ENCODE measurements around the gene ADGRF3.
"Not testable (repeated sequence)": the region's sequence is repeated elsewhere in the genome, so short reads cannot be mapped to it uniquely, and the experiment has no call there.

ADGRF3 gene

GRCh38 chr2:26270373-26270772 lies 76.2 kb downstream of the ADGRF3 start:
- DNase-seq = no peak

- DNase-seq = no peak
Measured at GRCh38 chr2:26269571-26270158, 76.9 kb downstream of the ADGRF3 start.

- not testable (repeated sequence) for DNase-seq
Measured at GRCh38 chr2:26268670-26269385, 77.8 kb downstream of the ADGRF3 start.

- no peak for DNase-seq
Measured at GRCh38 chr2:26268213-26268612, 78.4 kb downstream of the ADGRF3 start.

- not testable (repeated sequence) for DNase-seq
Measured at GRCh38 chr2:26258836-26259235, 87.8 kb downstream of the ADGRF3 start.

All from effector CD4-positive, alpha-beta T cell (primary cell).